ENCODE results near the gene EPHA1.

DNA sequence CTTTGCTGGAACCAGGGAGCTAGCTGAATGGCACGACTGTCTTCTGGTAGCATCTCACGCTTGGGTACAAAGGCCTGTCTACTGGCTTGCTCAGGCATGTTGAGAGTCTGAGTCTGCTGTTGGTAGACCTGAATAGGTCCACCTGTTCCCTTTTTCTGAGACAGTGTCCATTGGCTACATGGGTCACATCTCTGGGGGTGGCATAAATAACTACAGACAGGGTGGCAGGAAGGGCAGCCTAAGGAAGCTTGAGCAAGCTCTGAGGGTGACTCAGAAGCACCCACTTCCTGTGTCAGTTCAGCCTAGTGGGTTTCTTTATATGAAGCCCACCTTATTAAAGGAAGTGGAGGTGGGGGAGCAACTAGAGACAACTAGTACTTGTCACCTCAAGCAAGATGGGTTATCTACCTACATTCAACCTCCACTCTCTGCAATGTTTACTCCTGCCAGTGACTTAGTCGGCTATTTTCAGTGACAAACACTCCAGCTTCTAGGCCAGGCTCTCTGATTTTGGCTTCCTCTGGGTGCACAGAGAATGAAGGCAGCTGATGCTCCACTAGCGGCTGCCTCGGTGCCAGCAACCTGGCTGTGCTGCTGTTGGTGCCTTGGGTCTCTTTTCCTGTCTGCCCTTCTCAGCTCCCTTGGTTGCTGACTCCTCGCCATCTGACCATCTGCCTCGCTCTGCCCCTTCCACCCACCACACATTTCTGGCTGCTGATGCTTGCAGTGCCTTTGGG is 33.2 kb downstream of the EPHA1 start:
- TF ChIP-seq POLR2A (IDR thresholded peaks at IDR 0.05) (no peak), POLR2AphosphoS5 (IDR thresholded peaks at IDR 0.05) (no peak)
- TF ChIP-seq, protein P1, sequence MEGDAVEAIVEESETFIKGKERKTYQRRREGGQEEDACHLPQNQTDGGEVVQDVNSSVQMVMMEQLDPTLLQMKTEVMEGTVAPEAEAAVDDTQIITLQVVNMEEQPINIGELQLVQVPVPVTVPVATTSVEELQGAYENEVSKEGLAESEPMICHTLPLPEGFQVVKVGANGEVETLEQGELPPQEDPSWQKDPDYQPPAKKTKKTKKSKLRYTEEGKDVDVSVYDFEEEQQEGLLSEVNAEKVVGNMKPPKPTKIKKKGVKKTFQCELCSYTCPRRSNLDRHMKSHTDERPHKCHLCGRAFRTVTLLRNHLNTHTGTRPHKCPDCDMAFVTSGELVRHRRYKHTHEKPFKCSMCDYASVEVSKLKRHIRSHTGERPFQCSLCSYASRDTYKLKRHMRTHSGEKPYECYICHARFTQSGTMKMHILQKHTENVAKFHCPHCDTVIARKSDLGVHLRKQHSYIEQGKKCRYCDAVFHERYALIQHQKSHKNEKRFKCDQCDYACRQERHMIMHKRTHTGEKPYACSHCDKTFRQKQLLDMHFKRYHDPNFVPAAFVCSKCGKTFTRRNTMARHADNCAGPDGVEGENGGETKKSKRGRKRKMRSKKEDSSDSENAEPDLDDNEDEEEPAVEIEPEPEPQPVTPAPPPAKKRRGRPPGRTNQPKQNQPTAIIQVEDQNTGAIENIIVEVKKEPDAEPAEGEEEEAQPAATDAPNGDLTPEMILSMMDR (IDR thresholded peaks at IDR 0.05): no peak
